Measurements from ENCODE around the gene RNPEPL1. TPM values are rescaled to one million over a fixed set of nuclear protein-coding genes. Genes with fewer than 3 reads are reported as not detected.

The RNPEPL1 gene
- total and polyA plus RNA-seq, 2 experiments from 2014 or later: 11.1 to 23.0 TPM

DNA sequence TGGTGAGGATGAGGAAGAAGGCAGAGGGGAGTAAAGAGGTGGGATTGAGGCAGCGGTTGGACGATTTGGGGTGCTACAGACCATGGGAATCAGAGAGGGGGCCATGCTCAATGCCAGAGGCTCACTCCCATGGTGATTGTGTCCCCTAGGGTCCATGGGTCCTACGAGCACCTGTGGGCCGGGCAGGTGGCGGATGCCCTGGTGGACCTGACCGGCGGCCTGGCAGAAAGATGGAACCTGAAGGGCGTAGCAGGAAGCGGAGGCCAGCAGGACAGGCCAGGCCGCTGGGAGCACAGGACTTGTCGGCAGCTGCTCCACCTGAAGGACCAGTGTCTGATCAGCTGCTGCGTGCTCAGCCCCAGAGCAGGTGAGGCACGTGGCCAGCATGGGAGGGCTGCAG lies 23.5 kb downstream of the RNPEPL1 start:
- DNase-seq: no peak
- Histone ChIP-seq H3K27ac (no peak overlapping the region), H2AFZ (no peak overlapping the region), H3K4me2 (ENCODE audit: unreplicated experiment) (no peak overlapping the region), H3K4me1 (ENCODE audit: insufficient read depth) (peaks cover 5% of the 10 kb centered on the region; the same call in 1 of the 2 replicates), H3K36me3 (ENCODE audit: low read depth) (no peaks in the 10 kb centered on the region; the same call in 1 of the 2 replicates), H4K20me1 (ENCODE audit: insufficient read depth) (no peaks in the 10 kb centered on the region), H3K9ac (no peak overlapping the region), H3K4me3 (no peak overlapping the region), H3F3A (ENCODE audit: insufficient read depth) (no peaks in the 10 kb centered on the region), H3K27me3 (replicated peaks; ENCODE audit: insufficient read depth) (no peaks in the 10 kb centered on the region), H3K9me2 (ENCODE audit: insufficient read depth) (no peaks in the 10 kb centered on the region), H3K79me2 (ENCODE audit: insufficient read depth) (peaks cover 31% of the 10 kb centered on the region), H3K9me3 (ENCODE audit: low read depth) (no peaks in the 10 kb centered on the region)
- TF ChIP-seq EZH2 (IDR thresholded peaks at IDR 0.05; ENCODE audit: insufficient read depth, poor library complexity, severe bottlenecking) (no peak), EZH2phosphoT487 (IDR thresholded peaks at IDR 0.05; ENCODE audit: insufficient read depth, low read depth) (no peak)
- in situ Hi-C loops (cut with MboI): no loop called here
- WGBS, 2 experiments (ENCODE audit: low coverage in 1 of 2, low lambda C conversion rate in 2 of 2, missing lambda C conversion rate in 2 of 2): 87 to 92% methylated on average over 13 of the region's 13 CpGs

DNA sequence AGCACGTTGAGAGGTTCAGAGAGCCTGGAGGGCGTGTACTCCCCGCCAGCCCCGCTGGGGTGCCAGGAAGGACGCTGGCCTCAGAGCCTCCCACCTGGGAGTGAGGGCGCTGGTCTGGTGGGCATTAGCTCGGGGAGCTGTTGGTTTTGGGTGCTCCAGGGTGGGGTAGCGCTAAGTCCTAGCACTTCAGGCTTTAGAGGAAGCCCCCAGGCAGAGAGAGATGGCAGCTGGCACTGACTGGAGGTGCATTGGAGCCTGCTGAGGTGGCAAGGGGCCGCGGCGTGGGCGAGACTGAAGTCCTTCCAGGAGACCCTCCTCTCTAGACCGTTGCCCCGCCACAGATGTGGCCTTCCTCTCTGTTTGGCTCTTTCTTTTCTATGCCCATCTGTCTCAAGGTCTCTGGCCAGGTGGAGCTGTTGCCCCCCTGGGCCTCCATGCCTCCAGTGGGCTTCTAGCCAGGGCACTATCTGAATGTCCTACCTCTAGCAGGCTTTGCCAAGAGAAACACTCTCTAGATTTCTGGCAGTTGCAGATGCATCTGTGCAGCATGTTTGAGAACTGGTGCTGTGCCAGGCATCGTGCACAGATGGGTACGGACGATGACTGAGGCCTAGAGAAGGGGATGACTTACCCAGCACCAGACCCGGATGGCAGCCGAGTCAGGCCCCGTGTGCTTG lies 24.9 kb downstream of the RNPEPL1 start:
- TF ChIP-seq EZH2phosphoT487 (IDR thresholded peaks at IDR 0.05; ENCODE audit: insufficient read depth, low read depth) (no peak), EZH2 (IDR thresholded peaks at IDR 0.05; ENCODE audit: insufficient read depth, poor library complexity, severe bottlenecking) (no peak)
- no peak for DNase-seq
- H4K20me1 ChIP-seq (ENCODE audit: insufficient read depth): no peaks in the 10 kb centered on the region
- no peaks in the 10 kb centered on the region for H3K4me1 ChIP-seq (ENCODE audit: insufficient read depth)
- no peaks in the 10 kb centered on the region for H3F3A ChIP-seq (ENCODE audit: insufficient read depth)
- H3K4me2 ChIP-seq (ENCODE audit: unreplicated experiment): no peak overlapping the region
- no peak overlapping the region for H2AFZ ChIP-seq
- in situ Hi-C loops (cut with MboI): no loop called here
- no peak overlapping the region for H3K9ac ChIP-seq
- H3K9me2 ChIP-seq (ENCODE audit: insufficient read depth): no peaks in the 10 kb centered on the region
- no peaks in the 10 kb centered on the region for H3K27me3 ChIP-seq (replicated peaks; ENCODE audit: insufficient read depth)
- H3K36me3 ChIP-seq (ENCODE audit: low read depth): no peaks in the 10 kb centered on the region; the same call in 1 of the 2 replicates
- peaks cover 19% of the 10 kb centered on the region for H3K79me2 ChIP-seq (ENCODE audit: insufficient read depth)
- H3K4me3 ChIP-seq: no peak overlapping the region
- WGBS, 2 experiments (ENCODE audit: low coverage in 1 of 2, low lambda C conversion rate in 2 of 2, missing lambda C conversion rate in 2 of 2): 79 to 83% methylated on average over 19 to 20 of the region's 20 CpGs
- H3K9me3 ChIP-seq (ENCODE audit: low read depth): no peaks in the 10 kb centered on the region
- no peak overlapping the region for H3K27ac ChIP-seq

DNA sequence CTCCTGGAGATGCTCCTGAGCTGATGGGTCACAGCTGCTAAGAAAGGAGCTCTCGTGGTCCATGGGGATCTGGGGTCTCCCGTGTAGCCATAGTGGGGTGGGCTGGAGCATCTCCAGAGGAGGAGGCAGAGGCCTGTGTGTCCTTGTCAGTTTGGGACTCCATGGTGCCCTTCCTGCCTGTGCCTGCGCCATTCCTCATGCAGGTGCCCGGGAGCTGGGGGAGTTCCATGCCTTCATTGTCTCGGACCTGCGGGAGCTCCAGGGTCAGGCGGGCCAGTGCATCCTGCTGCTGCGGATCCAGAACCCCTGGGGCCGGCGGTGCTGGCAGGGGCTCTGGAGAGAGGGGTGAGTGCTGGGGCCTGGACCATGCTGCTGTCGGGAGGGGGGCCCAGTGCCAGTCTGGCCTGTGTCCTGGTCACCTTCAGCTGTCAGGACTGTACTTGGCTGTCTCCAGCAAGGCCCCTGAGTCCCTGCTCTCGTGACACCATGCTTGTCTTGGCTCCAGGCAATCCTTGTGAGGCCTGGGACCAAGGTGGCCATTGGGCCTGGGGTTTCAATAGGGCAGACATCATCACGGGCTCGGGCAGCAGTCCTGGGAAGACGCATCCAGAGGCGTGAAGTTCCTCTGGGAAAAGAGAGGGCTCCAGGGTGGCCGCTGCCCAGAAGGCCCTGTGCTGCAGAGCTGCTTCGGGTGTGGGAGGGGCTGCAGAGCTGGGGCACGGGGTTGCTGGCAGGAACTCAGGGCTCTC lies 25.6 kb downstream of the RNPEPL1 start:
- DNase-seq: no peak
- no peak overlapping the region for H3K4me3 ChIP-seq
- no peaks in the 10 kb centered on the region for H3K4me1 ChIP-seq (ENCODE audit: insufficient read depth)
- WGBS, 2 experiments (ENCODE audit: low coverage in 1 of 2, low lambda C conversion rate in 2 of 2, missing lambda C conversion rate in 2 of 2): 88% methylated on average over 19 of the region's 19 CpGs
- H3K4me2 ChIP-seq (ENCODE audit: unreplicated experiment): no peak overlapping the region
- in situ Hi-C loops (cut with MboI): no loop called here
- H3K9me2 ChIP-seq (ENCODE audit: insufficient read depth): no peaks in the 10 kb centered on the region
- H3K79me2 ChIP-seq (ENCODE audit: insufficient read depth): peaks cover 13% of the 10 kb centered on the region; the same call in 1 of the 2 replicates
- no peak overlapping the region for H2AFZ ChIP-seq
- no peaks in the 10 kb centered on the region for H3K27me3 ChIP-seq (replicated peaks; ENCODE audit: insufficient read depth)
- no peak overlapping the region for H3K27ac ChIP-seq
- H3K9me3 ChIP-seq (ENCODE audit: low read depth): no peaks in the 10 kb centered on the region
- TF ChIP-seq EZH2phosphoT487 (IDR thresholded peaks at IDR 0.05; ENCODE audit: insufficient read depth, low read depth) (no peak), EZH2 (IDR thresholded peaks at IDR 0.05; ENCODE audit: insufficient read depth, poor library complexity, severe bottlenecking) (no peak)
- H3K36me3 ChIP-seq (ENCODE audit: low read depth): no peaks in the 10 kb centered on the region; the same call in 1 of the 2 replicates
- no peaks in the 10 kb centered on the region for H3F3A ChIP-seq (ENCODE audit: insufficient read depth)
- H3K9ac ChIP-seq: no peak overlapping the region
- no peaks in the 10 kb centered on the region for H4K20me1 ChIP-seq (ENCODE audit: insufficient read depth)

DNA sequence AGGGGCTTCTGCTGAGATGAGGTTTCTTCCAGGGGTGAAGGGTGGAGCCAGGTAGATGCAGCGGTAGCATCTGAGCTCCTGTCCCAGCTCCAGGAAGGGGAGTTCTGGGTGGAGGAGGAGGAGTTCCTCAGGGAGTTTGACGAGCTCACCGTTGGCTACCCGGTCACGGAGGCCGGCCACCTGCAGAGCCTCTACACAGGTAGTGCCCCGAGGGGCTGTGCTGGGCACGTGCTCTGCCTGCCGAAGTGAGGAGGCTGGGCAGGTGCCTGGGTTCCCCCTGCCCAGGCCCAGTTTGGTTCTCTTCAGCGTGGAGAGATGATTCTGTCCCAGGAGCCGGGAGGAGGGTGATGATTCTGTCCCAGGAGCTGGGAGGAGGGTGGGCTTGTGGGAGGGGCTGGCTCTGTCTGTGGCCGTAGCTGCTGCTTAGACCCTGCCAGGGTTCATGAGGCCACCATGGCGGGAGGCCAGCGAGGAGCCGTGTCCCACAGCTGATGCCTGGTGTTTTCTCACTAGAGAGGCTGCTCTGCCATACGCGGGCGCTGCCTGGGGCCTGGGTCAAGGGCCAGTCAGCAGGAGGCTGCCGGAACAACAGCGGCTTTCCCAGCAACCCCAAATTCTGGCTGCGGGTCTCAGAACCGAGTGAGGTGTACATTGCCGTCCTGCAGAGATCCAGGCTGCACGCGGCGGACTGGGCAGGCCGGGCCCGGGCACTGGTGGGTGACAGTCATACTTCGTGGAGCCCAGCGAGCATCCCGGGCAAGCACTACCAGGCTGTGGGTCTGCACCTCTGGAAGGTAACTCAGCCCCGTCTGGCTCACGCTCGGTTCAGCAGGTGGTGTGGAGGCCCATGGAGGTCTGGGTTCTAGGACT lies 26.5 kb downstream of the RNPEPL1 start:
- Histone ChIP-seq H3K36me3 (ENCODE audit: low read depth) (no peaks in the 10 kb centered on the region; the same call in 1 of the 2 replicates), H3F3A (ENCODE audit: insufficient read depth) (no peaks in the 10 kb centered on the region), H3K9me3 (ENCODE audit: low read depth) (no peaks in the 10 kb centered on the region), H3K79me2 (ENCODE audit: insufficient read depth) (peaks cover 4% of the 10 kb centered on the region; the same call in 1 of the 2 replicates), H3K27ac (no peak overlapping the region), H3K9me2 (ENCODE audit: insufficient read depth) (no peaks in the 10 kb centered on the region), H3K4me2 (ENCODE audit: unreplicated experiment) (no peak overlapping the region), H2AFZ (no peak overlapping the region), H3K4me1 (ENCODE audit: insufficient read depth) (no peaks in the 10 kb centered on the region), H3K4me3 (no peak overlapping the region), H3K27me3 (replicated peaks; ENCODE audit: insufficient read depth) (no peaks in the 10 kb centered on the region), H3K9ac (no peak overlapping the region), H4K20me1 (ENCODE audit: insufficient read depth) (no peaks in the 10 kb centered on the region)
- in situ Hi-C loops (cut with MboI): no loop called here
- TF ChIP-seq EZH2phosphoT487 (IDR thresholded peaks at IDR 0.05; ENCODE audit: insufficient read depth, low read depth) (no peak), EZH2 (IDR thresholded peaks at IDR 0.05; ENCODE audit: insufficient read depth, poor library complexity, severe bottlenecking) (no peak)
- no peak for DNase-seq
- WGBS, 2 experiments (ENCODE audit: low coverage in 1 of 2, low lambda C conversion rate in 2 of 2, missing lambda C conversion rate in 2 of 2): 91 to 93% methylated on average over 31 to 32 of the region's 34 CpGs

Measured in GM23248 (cell line).